Measurements from ENCODE around the gene DBX1. TPM values are rescaled to one million over a fixed set of nuclear protein-coding genes. Genes with fewer than 3 reads are reported as not detected.
"Not testable (repeated sequence)": the region's sequence is repeated elsewhere in the genome, so short reads cannot be mapped to it uniquely, and the experiment has no call there.

Gene DBX1, protein sequence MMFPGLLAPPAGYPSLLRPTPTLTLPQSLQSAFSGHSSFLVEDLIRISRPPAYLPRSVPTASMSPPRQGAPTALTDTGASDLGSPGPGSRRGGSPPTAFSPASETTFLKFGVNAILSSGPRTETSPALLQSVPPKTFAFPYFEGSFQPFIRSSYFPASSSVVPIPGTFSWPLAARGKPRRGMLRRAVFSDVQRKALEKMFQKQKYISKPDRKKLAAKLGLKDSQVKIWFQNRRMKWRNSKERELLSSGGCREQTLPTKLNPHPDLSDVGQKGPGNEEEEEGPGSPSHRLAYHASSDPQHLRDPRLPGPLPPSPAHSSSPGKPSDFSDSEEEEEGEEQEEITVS
- total RNA-seq: not detected
- polyA plus RNA-seq: not detected
- long read RNA-seq, donor 1: 0 reads
- long read RNA-seq, donor 2: 0 reads

DNA sequence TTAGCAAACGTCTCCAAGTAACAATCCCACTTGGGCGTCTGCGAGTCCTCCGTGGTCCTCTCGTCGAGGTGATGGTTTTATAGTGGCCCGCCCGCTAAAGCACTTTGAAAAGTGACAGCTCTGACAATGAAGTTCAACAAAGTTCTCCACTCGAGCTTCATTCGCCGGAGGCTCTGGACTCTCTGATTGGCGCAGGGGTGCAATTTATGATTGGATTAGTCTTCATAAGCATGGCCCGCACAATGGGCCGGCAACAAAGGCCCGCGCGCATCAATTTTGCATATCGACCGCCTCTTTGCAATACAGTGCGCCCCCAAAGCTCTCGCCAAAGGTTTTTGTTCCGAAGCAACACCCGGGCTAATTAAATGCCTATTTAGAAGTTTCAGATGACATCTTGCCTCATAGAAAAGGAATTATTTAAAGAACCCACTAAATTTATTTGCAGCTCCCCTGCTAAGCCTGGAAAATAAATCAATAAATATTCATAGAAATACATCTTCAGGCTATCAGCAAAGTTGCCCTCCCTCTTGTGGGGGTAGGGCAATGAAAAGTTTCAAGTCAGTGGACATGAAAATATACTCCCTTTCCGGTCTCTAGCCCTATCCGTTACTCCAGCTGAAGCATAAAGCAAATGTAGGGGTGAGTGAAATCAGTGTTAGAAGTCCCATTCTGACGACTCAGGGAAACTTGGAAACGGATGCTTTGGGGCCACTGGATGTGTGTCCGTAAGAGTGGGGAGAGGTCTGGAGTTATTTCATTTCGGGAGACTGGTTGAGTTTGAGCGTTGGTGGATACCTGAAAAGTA lies at the start of gene DBX1:
DBX1 (minus strand) TSS at position 51 of the 805 bp plus-strand sequence. CDS start 151 bp downstream, outside the sequence.
- 5 to 7% methylated on average over 30 of the region's 30 CpGs for WGBS, 2 donors
- no peaks in the 10 kb centered on the region for H3K27me3 ChIP-seq (ENCODE audit: control insufficient read depth in 1 of 2, insufficient read depth in 2 of 2, low read length in 1 of 2)
- ATAC-seq (ENCODE audit: low FRiP score) (no peak), DNase-seq (no peak)
- H3K36me3 ChIP-seq (ENCODE audit: control insufficient read depth in 1 of 2, insufficient read depth in 2 of 2, low read length in 1 of 2): no peaks in the 10 kb centered on the region
- intact Hi-C loops (cut with DNase I): no loop called here
- H3K27ac ChIP-seq (ENCODE audit: low read depth in 1 of 2, low read length in 2 of 2): no peak within 1 kb of the TSS
- no peaks in the 10 kb centered on the region for H3K4me1 ChIP-seq (ENCODE audit: control insufficient read depth in 1 of 2, insufficient read depth in 2 of 2, low read length in 2 of 2)
- no peak within 1 kb of the TSS for H3K4me3 ChIP-seq (ENCODE audit: low read length in 2 of 2)
- no peaks in the 10 kb centered on the region for H3K9me3 ChIP-seq (ENCODE audit: control insufficient read depth, low read length)

DNA sequence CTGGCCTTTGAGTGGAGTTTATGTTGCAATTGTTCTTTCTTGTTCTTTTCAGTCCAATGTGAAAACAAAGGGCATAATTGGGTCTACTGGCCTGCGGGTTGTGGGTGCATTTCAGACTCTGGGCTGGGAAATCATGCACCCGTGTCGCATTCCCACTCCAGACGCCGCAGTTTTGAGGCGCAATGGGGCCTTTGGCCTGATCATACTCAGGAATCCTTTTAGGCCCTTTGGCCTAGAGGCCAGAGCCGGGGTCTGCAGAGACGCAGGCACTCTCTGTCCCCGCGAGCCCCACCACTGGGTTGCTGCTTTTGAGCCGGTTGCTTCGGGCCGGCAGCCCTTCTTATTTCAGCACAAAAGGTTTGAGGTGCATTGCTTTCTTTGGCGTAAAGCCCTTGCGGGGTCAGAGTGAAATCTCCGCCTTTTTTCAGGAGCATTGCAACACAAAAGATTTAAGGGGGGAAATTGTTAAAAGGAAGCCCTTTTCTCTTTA lies 48.4 kb upstream of the DBX1 start:
- no peak for DNase-seq
- Histone ChIP-seq H3K4me1 (ENCODE audit: control insufficient read depth in 1 of 2, insufficient read depth in 2 of 2, low read length in 2 of 2) (no peaks in the 10 kb centered on the region), H3K36me3 (ENCODE audit: control insufficient read depth in 1 of 2, insufficient read depth in 2 of 2, low read length in 1 of 2) (no peaks in the 10 kb centered on the region), H3K27ac (ENCODE audit: low read depth in 1 of 2, low read length in 2 of 2) (no peak overlapping the region), H3K9me3 (ENCODE audit: control insufficient read depth, low read length) (no peaks in the 10 kb centered on the region), H3K4me3 (ENCODE audit: low read length in 2 of 2) (no peak overlapping the region), H3K27me3 (ENCODE audit: control insufficient read depth in 1 of 2, insufficient read depth in 2 of 2, low read length in 1 of 2) (peaks cover 0 to 3% of the 10 kb centered on the region in 2 donors)
- ATAC-seq (ENCODE audit: low FRiP score): no peak
- intact Hi-C loops (cut with DNase I): no loop called here
- WGBS, 2 donors: 26 to 43% methylated on average over 16 of the region's 16 CpGs

DNA sequence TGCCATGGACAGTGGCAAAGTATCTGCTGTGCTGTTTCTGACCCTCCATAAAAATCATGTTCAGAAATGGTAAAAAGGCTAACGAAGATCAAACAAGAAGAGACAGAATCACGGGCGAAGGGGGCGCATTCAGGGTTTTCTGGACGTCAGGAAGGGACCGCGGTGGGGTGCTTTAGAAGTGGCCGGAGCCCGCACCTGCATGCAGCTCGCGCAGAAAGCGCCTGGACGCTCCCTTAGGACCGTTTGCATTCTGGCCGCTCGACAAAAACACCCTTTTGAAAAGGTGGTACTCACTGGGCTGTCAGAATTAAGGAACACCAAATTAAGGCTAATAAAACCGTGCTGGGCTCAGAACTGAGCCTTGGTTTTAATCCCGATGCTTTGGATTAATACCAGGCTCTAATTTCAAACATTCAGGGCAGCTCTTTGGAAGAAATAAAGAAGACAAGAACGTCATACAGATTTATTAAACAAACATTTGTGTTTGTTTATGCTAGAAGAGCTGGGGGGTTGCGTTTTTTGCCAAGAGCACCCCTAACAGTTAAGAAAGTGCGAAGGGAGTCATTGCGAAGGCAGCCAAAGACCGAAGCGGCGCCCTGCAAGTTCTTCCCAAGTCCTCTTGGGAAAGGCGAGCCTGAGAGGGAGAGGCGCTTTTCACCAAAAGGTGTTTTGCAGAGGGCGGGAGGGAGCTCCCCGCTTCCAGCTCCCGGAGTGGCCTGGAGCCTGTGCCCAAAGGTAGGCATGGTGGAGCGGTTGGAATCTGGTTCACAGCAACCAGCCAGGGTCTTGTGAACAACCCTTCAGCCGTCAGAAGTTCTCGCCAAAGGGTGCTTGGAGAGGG lies 47.7 kb upstream of the DBX1 start:
- DNase-seq (no peak), ATAC-seq (ENCODE audit: low FRiP score) (no peak)
- 8 to 12% methylated on average over 33 of the region's 33 CpGs for WGBS, 2 donors
- H3K9me3 ChIP-seq (ENCODE audit: control insufficient read depth, low read length): no peaks in the 10 kb centered on the region
- no peak overlapping the region for H3K4me3 ChIP-seq (ENCODE audit: low read length in 2 of 2)
- peaks cover 0 to 3% of the 10 kb centered on the region in 2 donors for H3K27me3 ChIP-seq (ENCODE audit: control insufficient read depth in 1 of 2, insufficient read depth in 2 of 2, low read length in 1 of 2)
- H3K36me3 ChIP-seq (ENCODE audit: control insufficient read depth in 1 of 2, insufficient read depth in 2 of 2, low read length in 1 of 2): no peaks in the 10 kb centered on the region
- intact Hi-C loops (cut with DNase I): no loop called here
- no peak overlapping the region for H3K27ac ChIP-seq (ENCODE audit: low read depth in 1 of 2, low read length in 2 of 2)
- no peaks in the 10 kb centered on the region for H3K4me1 ChIP-seq (ENCODE audit: control insufficient read depth in 1 of 2, insufficient read depth in 2 of 2, low read length in 2 of 2)

DNA sequence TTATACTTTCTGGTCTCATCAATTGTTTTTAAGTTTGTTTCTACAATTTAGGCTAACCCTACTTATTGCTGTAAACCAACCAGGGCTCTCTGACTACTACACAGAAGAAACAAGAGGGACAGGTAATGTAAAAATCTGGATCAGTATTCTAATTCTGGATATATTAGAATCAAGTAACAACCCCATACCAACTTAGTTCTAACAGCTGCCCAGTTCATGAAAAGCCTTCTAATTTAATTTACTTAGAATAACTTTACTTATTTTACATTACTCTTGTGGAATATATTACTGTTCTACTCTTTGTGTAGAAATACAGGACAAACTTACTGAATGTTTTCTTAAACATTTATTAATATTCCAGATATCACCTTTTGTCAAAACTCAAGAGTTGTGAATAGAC lies 45.5 kb upstream of the DBX1 start:
- Histone ChIP-seq H3K27me3 (ENCODE audit: control insufficient read depth in 1 of 2, insufficient read depth in 2 of 2, low read length in 1 of 2) (peaks cover 0 to 2% of the 10 kb centered on the region in 2 donors), H3K4me1 (ENCODE audit: control insufficient read depth in 1 of 2, insufficient read depth in 2 of 2, low read length in 2 of 2) (no peaks in the 10 kb centered on the region), H3K36me3 (ENCODE audit: control insufficient read depth in 1 of 2, insufficient read depth in 2 of 2, low read length in 1 of 2) (no peaks in the 10 kb centered on the region), H3K4me3 (ENCODE audit: low read length in 2 of 2) (no peak overlapping the region), H3K9me3 (ENCODE audit: control insufficient read depth, low read length) (no peaks in the 10 kb centered on the region), H3K27ac (ENCODE audit: low read depth in 1 of 2, low read length in 2 of 2) (no peak overlapping the region)
- intact Hi-C loops (cut with DNase I): no loop called here
- DNase-seq: no peak
- ATAC-seq (ENCODE audit: low FRiP score): no peak

DNA sequence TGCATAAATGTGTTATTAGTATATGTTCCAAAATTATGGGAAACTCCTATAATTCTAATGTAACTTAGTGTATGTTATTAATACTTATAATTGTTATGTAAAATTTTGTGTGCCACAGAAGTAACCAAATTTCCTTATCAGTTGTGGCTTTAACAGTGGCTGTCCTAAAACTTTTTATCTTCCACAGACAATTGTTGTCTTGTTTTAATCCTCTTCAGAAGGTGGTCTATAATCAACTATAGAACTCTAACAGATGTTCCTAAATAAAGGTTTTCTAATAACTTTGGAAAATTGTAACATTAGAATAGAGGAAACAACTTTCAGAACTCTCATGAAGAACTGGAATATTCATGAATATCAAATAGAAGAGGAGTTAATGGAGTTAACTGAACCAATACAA lies 44.4 kb upstream of the DBX1 start:
- H3K27ac ChIP-seq (ENCODE audit: low read depth in 1 of 2, low read length in 2 of 2): no peak overlapping the region
- intact Hi-C loops (cut with DNase I): no loop called here
- H3K4me1 ChIP-seq (ENCODE audit: control insufficient read depth in 1 of 2, insufficient read depth in 2 of 2, low read length in 2 of 2): no peaks in the 10 kb centered on the region
- H3K36me3 ChIP-seq (ENCODE audit: control insufficient read depth in 1 of 2, insufficient read depth in 2 of 2, low read length in 1 of 2): no peaks in the 10 kb centered on the region
- H3K4me3 ChIP-seq (ENCODE audit: low read length in 2 of 2): no peak overlapping the region
- H3K9me3 ChIP-seq (ENCODE audit: control insufficient read depth, low read length): no peaks in the 10 kb centered on the region
- H3K27me3 ChIP-seq (ENCODE audit: control insufficient read depth in 1 of 2, insufficient read depth in 2 of 2, low read length in 1 of 2): peaks cover 0 to 2% of the 10 kb centered on the region in 2 donors
- no peak for DNase-seq
- no peak for ATAC-seq (ENCODE audit: low FRiP score)

DNA sequence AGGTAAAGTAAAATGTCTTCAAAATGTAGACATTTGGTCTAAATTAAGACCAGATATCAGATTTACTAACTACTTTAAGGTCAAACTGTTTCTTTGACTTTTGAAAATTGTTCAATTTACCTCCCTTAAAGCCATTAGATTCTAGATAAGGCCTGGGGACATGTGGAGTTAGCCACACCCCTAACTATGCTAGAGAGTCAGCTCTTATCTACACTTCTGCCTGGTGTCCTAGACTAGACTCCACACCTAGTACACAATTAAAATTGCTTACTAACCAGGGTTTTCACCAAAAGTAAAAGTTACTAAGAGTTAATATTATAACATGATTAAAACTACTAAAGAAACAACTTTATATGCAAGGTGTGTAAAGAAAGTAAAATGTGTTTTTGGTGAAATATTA lies 43.6 kb upstream of the DBX1 start:
- no peak for DNase-seq
- ATAC-seq (ENCODE audit: low FRiP score): no peak
- intact Hi-C loops (cut with DNase I): no loop called here
- Histone ChIP-seq H3K27me3 (ENCODE audit: control insufficient read depth in 1 of 2, insufficient read depth in 2 of 2, low read length in 1 of 2) (peaks cover 0 to 2% of the 10 kb centered on the region in 2 donors), H3K4me3 (ENCODE audit: low read length in 2 of 2) (no peak overlapping the region), H3K36me3 (ENCODE audit: control insufficient read depth in 1 of 2, insufficient read depth in 2 of 2, low read length in 1 of 2) (no peaks in the 10 kb centered on the region), H3K27ac (ENCODE audit: low read depth in 1 of 2, low read length in 2 of 2) (no peak overlapping the region), H3K9me3 (ENCODE audit: control insufficient read depth, low read length) (no peaks in the 10 kb centered on the region), H3K4me1 (ENCODE audit: control insufficient read depth in 1 of 2, insufficient read depth in 2 of 2, low read length in 2 of 2) (no peaks in the 10 kb centered on the region)

DNA sequence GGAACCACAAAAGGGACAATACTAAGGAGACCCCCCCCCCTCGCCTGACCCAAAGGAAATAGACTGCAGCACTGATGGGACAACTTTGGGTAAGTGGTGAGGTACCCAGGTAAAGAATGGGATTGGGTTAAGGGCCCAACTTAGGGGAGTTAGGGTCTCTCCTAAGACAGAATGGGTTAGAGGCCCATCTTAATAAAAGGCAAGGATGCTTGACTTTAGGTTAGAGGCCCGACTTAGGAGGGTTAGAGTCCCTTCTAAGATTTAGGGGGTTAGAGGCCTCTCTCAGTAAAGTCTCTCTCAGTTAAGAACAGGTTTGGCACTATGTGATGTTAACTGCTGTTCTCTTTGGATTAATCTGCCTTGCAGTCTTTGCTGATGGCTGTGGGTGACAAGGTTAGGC lies 41.0 kb upstream of the DBX1 start:
- H3K4me3 ChIP-seq (ENCODE audit: low read length in 2 of 2): no peak overlapping the region

DNA sequence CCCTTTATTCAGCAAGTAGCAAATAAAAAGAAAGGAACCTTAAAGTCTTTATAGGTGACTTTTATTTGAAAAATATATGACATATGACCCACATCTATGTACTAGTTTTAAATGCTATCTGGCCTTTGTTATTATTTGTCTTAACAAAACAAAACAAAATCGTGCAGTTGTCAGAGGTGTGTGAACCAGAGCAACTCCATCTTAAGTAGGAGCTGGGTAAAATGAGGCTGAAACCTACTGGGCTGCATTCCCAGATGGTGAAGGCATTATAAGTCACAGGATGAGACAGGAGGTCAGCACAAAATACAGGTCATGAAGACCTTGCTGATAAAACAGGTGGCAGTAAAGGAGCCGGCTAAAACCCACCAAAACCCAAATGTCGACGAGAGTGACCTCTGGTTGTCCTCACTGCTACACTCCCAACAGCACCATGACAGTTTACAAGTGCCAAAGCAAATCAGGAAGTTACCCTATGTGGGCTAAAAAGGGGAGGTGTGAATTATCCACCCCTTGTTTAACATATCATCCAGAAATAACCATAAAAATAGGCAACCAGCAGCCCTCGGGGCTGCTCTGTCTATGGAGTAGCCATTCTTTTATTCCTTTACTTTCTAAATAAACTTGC lies 40.2 kb upstream of the DBX1 start:
- WGBS, 2 donors: 34 to 46% methylated on average over 5 of the region's 5 CpGs

More for the DNA sequence above, 41.0 kb upstream of the DBX1 start:
- 35 to 59% methylated on average over 2 of the region's 2 CpGs for WGBS, 2 donors
- Histone ChIP-seq H3K4me1 (ENCODE audit: control insufficient read depth in 1 of 2, insufficient read depth in 2 of 2, low read length in 2 of 2) (no peaks in the 10 kb centered on the region), H3K9me3 (ENCODE audit: control insufficient read depth, low read length) (no peaks in the 10 kb centered on the region), H3K27me3 (ENCODE audit: control insufficient read depth in 1 of 2, insufficient read depth in 2 of 2, low read length in 1 of 2) (no peaks in the 10 kb centered on the region), H3K36me3 (ENCODE audit: control insufficient read depth in 1 of 2, insufficient read depth in 2 of 2, low read length in 1 of 2) (no peaks in the 10 kb centered on the region), H3K27ac (ENCODE audit: low read depth in 1 of 2, low read length in 2 of 2) (no peak overlapping the region)
- no peak for ATAC-seq (ENCODE audit: low FRiP score)
- no peak for DNase-seq
- intact Hi-C loops (cut with DNase I): no loop called here

More for the DNA sequence above, 40.2 kb upstream of the DBX1 start:
- H3K4me1 ChIP-seq (ENCODE audit: control insufficient read depth in 1 of 2, insufficient read depth in 2 of 2, low read length in 2 of 2); H3K27ac ChIP-seq (ENCODE audit: low read depth in 1 of 2, low read length in 2 of 2); intact Hi-C loops (cut with DNase I); ATAC-seq (ENCODE audit: low FRiP score); H3K27me3 ChIP-seq (ENCODE audit: control insufficient read depth in 1 of 2, insufficient read depth in 2 of 2, low read length in 1 of 2); DNase-seq; H3K4me3 ChIP-seq (ENCODE audit: low read length in 2 of 2); H3K36me3 ChIP-seq (ENCODE audit: control insufficient read depth in 1 of 2, insufficient read depth in 2 of 2, low read length in 1 of 2); H3K9me3 ChIP-seq (ENCODE audit: control insufficient read depth, low read length): not testable (repeated sequence)

All from aorta (tissue), 5 donors.